Parathyroid adenoma (tissue), 2 donors: ENCODE measurements around the gene LRRC7.

Experiments used
- H2AFZ ChIP-seq: fragments of 300-600 bp; sonication (generic); one replicate; pipeline ENCODE4 v1.7.0; 2017; ENCODE audit warnings: antibody characterized with exemption, mild to moderate bottlenecking
- H3K27ac ChIP-seq: fragments of 300-600 bp; sonication (generic); one replicate; pipeline ENCODE4 v1.7.0; 2017
- H3K27me3 ChIP-seq: fragments of 300-600 bp; sonication (generic); one replicate; pipeline ENCODE4 v1.7.0; 2017; ENCODE audit warnings: low read length; ENCODE audit not compliant: control insufficient read depth, insufficient read depth
- H3K36me3 ChIP-seq: fragments of 300-600 bp; sonication (generic); one replicate; pipeline ENCODE4 v1.7.0; 2017; ENCODE audit warnings: low read length; ENCODE audit not compliant: control insufficient read depth, insufficient read depth
- H3K4me1 ChIP-seq: fragments of 300-600 bp; sonication (generic); one replicate; pipeline ENCODE4 v1.7.0; 2017; ENCODE audit warnings: control low read depth
- H3K4me2 ChIP-seq: fragments of 300-600 bp; sonication (generic); one replicate; pipeline ENCODE4 v1.7.0; 2017; ENCODE audit warnings: low read length
- H3K4me3 ChIP-seq: fragments of 300-600 bp; sonication (generic); one replicate; pipeline ENCODE4 v1.7.0; 2017; ENCODE audit warnings: low read depth, low read length
- H3K79me2 ChIP-seq: fragments of 300-600 bp; sonication (generic); one replicate; pipeline ENCODE4 v1.7.0; 2017; ENCODE audit warnings: control low read depth
- H3K9ac ChIP-seq: fragments of 300-600 bp; sonication (generic); one replicate; pipeline ENCODE4 v1.7.0; 2017; ENCODE audit warnings: mild to moderate bottlenecking
- H3K9me3 ChIP-seq: fragments of 300-600 bp; sonication (generic); one replicate; pipeline ENCODE4 v1.7.0; 2017; ENCODE audit warnings: low read length; ENCODE audit not compliant: control insufficient read depth
- TF ChIP-seq, protein P1 (sequence below): fragments of 300-600 bp; sonication (generic); IDR thresholded peaks from one replicate; pipeline ENCODE4 v1.7.0; 2017; ENCODE audit warnings: antibody characterized with exemption, mild to moderate bottlenecking
- donor health status: primary hyperparathyroidism.

Gene LRRC7

DNA sequence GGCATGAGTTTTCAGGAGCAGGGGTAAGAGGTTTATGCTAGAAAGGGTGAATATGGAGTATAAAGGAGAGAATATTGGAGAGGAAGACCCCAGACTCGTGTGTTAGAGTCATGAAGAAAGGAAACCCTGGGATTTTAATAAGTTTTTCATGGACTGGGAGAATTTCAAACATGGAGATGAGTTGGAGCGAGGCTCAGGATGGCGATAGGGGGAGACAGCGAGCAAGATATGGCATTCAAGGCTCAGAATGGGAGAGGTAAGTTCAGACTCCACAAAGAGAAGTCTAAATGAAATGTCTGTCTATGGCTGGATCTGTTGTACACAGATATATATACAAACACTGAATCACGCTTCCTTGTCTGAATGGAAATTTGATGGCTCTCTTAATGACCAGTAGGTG, 545.1 kb downstream of the LRRC7 start:
- Histone ChIP-seq H3K36me3 (no peaks in the 10 kb centered on the region), H3K27me3 (no peaks in the 10 kb centered on the region), H3K4me2 (no peak overlapping the region), H3K9me3 (no peaks in the 10 kb centered on the region), H3K79me2 (no peaks in the 10 kb centered on the region), H3K4me1 (no peaks in the 10 kb centered on the region), H3K27ac (no peak overlapping the region), H2AFZ (no peak overlapping the region), H3K4me3 (no peak overlapping the region), H3K9ac (no peak overlapping the region)
- TF ChIP-seq, protein P1, sequence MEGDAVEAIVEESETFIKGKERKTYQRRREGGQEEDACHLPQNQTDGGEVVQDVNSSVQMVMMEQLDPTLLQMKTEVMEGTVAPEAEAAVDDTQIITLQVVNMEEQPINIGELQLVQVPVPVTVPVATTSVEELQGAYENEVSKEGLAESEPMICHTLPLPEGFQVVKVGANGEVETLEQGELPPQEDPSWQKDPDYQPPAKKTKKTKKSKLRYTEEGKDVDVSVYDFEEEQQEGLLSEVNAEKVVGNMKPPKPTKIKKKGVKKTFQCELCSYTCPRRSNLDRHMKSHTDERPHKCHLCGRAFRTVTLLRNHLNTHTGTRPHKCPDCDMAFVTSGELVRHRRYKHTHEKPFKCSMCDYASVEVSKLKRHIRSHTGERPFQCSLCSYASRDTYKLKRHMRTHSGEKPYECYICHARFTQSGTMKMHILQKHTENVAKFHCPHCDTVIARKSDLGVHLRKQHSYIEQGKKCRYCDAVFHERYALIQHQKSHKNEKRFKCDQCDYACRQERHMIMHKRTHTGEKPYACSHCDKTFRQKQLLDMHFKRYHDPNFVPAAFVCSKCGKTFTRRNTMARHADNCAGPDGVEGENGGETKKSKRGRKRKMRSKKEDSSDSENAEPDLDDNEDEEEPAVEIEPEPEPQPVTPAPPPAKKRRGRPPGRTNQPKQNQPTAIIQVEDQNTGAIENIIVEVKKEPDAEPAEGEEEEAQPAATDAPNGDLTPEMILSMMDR: no peak

DNA sequence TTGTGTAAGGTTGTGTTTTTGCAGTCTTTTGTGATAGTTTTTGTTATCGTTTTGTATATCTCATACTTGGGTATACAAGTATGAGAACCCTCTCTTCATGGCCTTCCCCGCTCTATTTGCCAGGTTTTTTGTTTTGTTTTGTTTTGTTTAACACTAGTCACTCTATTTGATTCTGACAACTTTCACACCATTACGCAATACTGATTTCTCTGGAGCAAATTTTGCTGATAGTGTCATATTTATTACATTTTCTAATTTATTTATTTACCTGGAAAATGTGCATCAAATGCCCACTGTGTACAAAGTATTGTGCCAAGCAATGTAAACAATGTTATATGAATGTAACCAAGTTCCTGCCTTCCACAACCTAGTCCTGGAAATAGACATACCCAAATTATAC, 547.6 kb downstream of the LRRC7 start:
- H3K36me3 ChIP-seq: no peaks in the 10 kb centered on the region
- H3K9ac ChIP-seq: no peak overlapping the region
- H3K4me3 ChIP-seq: no peak overlapping the region
- H3K27me3 ChIP-seq: no peaks in the 10 kb centered on the region
- H3K4me2 ChIP-seq: no peak overlapping the region
- H3K27ac ChIP-seq: no peak overlapping the region
- no peaks in the 10 kb centered on the region for H3K4me1 ChIP-seq
- TF ChIP-seq, protein P1: no peak
- H3K9me3 ChIP-seq: no peaks in the 10 kb centered on the region
- H2AFZ ChIP-seq: no peak overlapping the region
- no peaks in the 10 kb centered on the region for H3K79me2 ChIP-seq

- Histone ChIP-seq H3K9ac (no peak overlapping the region), H3K4me3 (no peak overlapping the region), H3K36me3 (no peaks in the 10 kb centered on the region), H3K79me2 (no peaks in the 10 kb centered on the region), H3K27me3 (no peaks in the 10 kb centered on the region), H3K9me3 (no peaks in the 10 kb centered on the region), H3K27ac (no peak overlapping the region), H2AFZ (no peak overlapping the region), H3K4me1 (no peaks in the 10 kb centered on the region), H3K4me2 (no peak overlapping the region)
- TF ChIP-seq, protein P1: no peak
These were observed 549.3 kb downstream of the LRRC7 start for GRCh38 chr1:70117046-70117445.

DNA sequence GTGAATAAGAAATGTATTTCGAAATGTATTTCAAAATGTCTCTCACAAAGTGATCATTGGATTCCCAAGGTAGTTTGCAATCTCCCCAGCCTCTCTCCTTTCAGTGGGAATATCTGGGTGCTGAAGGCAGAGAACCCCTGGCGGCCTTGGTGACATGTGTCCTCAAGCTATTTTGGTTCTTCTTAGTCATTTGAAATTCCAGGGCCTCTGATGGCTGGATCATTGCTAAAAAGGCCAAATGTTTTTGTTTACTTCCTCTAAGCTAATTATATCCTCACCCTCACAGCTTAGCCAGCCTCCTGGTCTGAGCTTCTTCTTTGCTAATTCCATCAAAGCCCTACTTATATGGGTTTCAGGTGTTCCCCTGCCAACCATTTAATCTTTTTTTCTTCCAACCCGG, 566.4 kb downstream of the LRRC7 start:
- Histone ChIP-seq H3K9me3 (no peaks in the 10 kb centered on the region), H2AFZ (no peak overlapping the region), H3K4me2 (no peak overlapping the region), H3K36me3 (no peaks in the 10 kb centered on the region), H3K27ac (no peak overlapping the region), H3K9ac (no peak overlapping the region), H3K79me2 (no peaks in the 10 kb centered on the region), H3K4me3 (no peak overlapping the region), H3K4me1 (no peaks in the 10 kb centered on the region), H3K27me3 (no peaks in the 10 kb centered on the region)
- TF ChIP-seq, protein P1: no peak

DNA sequence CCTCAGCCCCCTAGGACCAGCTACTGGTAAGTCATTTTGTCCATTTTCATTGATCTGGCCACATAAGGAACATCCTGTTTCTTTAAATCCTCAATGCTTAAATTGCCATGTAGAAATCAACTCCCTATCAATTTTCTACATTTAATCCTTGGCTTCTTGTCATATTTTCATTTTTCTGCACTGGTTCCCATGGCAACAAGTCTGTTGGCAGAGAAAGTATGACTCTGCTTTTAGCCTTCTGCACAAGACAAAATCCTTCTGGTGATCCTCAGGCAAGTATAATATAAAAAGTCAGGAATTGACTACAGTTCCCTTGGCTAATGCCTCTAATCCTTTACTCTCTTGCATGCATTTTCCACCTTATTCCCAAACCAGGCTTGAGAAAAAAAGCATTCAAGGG, 572.6 kb downstream of the LRRC7 start:
- H3K36me3 ChIP-seq: no peaks in the 10 kb centered on the region
- H3K27ac ChIP-seq: no peak overlapping the region
- no peaks in the 10 kb centered on the region for H3K79me2 ChIP-seq
- no peak overlapping the region for H3K9ac ChIP-seq
- H3K4me1 ChIP-seq: no peaks in the 10 kb centered on the region
- no peak overlapping the region for H3K4me2 ChIP-seq
- no peaks in the 10 kb centered on the region for H3K27me3 ChIP-seq
- TF ChIP-seq, protein P1: no peak
- H2AFZ ChIP-seq: no peak overlapping the region
- no peak overlapping the region for H3K4me3 ChIP-seq
- H3K9me3 ChIP-seq: no peaks in the 10 kb centered on the region
